ENCODE measurements around the gene CD209.

The CD209 gene

DNA sequence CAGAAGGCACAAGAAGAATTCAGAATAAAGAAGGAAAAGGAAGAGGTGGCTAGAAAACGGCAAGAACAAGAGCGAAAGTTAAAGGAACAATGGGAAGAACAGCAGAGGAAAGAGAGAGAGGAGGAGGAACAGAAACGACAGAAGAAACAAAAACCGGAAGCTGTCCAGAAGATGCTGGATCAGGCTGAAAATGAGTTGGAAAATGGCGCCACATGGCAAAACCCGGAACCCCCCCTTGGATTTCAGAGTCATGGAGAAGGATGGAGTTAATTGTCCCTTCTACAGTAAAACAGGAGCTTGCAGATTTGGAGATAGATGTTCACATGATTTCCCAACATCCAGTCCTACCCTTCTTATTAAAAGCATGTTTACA, 6.7 kb downstream of the CD209 start:
- in situ Hi-C loops (cut with MboI; ENCODE audit: low pct_unique_long_range_greater_than_20kb, low sequenced_read_pairs, unreplicated experiment) = no loop called here
- TF ChIP-seq, protein P1, sequence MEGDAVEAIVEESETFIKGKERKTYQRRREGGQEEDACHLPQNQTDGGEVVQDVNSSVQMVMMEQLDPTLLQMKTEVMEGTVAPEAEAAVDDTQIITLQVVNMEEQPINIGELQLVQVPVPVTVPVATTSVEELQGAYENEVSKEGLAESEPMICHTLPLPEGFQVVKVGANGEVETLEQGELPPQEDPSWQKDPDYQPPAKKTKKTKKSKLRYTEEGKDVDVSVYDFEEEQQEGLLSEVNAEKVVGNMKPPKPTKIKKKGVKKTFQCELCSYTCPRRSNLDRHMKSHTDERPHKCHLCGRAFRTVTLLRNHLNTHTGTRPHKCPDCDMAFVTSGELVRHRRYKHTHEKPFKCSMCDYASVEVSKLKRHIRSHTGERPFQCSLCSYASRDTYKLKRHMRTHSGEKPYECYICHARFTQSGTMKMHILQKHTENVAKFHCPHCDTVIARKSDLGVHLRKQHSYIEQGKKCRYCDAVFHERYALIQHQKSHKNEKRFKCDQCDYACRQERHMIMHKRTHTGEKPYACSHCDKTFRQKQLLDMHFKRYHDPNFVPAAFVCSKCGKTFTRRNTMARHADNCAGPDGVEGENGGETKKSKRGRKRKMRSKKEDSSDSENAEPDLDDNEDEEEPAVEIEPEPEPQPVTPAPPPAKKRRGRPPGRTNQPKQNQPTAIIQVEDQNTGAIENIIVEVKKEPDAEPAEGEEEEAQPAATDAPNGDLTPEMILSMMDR (IDR thresholded peaks at IDR 0.05; ENCODE audit: extremely low read depth, insufficient read depth, missing control alignments) = no peak
- DNase-seq (ENCODE audit: low spot score) = no peak

DNA sequence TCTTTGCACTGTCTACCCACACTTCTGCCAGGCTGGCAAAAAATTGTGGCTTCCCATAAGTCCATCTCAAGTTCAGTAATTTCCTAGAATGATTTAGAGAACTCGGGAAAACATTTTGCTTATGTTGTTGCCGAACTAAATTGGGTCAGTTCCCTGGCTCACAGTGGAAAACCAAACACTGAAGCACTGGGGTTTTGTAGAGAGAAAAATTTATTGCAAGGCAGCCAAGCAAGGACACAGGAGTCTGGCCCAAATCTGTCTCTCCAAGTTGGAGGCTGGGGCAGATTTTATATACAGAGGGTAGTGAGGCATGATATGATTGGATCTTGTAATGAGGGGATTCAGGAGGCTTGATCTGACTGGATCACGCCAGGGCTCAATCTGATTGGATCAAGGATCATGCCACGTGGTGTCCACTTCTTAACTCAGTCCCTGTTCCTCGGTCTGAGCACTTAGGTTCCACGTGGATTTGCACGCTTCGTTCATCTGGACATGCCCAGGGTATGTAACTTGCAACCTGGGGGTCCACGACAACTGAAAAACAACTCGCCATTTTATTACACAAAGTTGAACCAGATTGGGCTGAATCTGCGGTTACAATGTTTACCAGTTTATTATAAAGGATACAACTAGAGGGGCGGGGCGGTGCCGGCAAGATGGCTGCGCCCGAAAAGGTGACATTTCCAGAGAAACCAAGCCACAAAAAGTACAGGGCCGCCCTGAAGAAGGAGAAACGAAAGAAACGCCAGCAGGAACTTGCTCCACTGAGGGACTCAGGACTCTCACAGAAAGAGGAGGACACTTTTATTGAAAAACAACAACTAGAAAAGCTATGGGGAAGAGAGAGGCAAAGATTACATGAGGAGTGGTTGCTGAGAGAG, 7.3 kb downstream of the CD209 start:
- in situ Hi-C loops (cut with MboI; ENCODE audit: low pct_unique_long_range_greater_than_20kb, low sequenced_read_pairs, unreplicated experiment) = no loop called here
- no peak for DNase-seq (ENCODE audit: low spot score)
- TF ChIP-seq, protein P1 (IDR thresholded peaks at IDR 0.05; ENCODE audit: extremely low read depth, insufficient read depth, missing control alignments) = no peak

DNA sequence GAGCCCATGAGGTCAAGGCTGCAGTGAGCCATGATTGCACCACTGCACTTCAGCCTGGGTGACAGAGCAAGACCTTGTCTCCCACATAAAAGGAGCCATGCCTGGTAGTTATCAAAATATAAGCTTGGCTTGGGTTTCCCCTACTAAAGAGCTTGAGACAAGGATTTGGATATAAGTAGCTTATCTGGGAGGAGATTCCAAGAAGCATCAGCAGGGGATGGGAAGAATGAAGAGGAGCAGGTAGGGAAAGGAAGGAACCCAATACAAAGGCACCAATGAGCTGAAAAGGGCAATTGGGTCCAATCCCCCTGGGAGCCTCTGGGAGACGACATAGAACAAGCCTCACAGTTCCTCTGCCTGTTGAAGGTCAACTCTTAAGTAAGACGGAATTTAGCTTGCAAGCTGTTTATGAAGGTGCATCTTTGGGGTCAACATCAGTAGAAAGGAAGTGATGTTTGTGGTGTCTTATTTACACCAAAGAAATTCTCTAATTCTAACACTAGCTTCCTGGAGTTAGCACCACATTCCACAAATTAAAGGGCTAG, 8.1 kb downstream of the CD209 start:
- TF ChIP-seq, protein P1 (IDR thresholded peaks at IDR 0.05; ENCODE audit: extremely low read depth, insufficient read depth, missing control alignments) = peak; percentile 4
- in situ Hi-C loops (cut with MboI; ENCODE audit: low pct_unique_long_range_greater_than_20kb, low sequenced_read_pairs, unreplicated experiment) = no loop called here
- peak; percentile 10 for DNase-seq (ENCODE audit: low spot score)

DNA sequence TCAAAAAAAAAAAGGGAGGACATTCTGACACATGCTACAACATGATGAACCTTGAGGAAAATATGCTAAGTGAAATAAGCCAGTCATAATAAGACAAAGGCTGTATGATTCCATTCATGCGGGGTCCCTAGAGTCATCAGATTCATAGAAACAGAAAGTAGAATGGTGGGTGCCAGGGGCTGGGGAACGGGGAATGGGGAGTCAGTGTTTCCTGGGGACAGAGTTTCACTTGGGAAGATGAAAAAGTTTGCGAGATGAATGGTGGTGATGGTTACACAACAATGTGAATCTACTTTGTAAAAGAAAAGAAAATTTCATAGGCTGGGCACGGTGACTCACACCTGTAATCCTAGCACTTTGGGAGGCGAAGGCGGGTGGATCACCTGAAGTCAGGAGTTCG, 9.3 kb downstream of the CD209 start:
- in situ Hi-C loops (cut with MboI; ENCODE audit: low pct_unique_long_range_greater_than_20kb, low sequenced_read_pairs, unreplicated experiment) = no loop called here
- TF ChIP-seq, protein P1 (IDR thresholded peaks at IDR 0.05; ENCODE audit: extremely low read depth, insufficient read depth, missing control alignments) = no peak
- no peak for DNase-seq (ENCODE audit: low spot score)

DNA sequence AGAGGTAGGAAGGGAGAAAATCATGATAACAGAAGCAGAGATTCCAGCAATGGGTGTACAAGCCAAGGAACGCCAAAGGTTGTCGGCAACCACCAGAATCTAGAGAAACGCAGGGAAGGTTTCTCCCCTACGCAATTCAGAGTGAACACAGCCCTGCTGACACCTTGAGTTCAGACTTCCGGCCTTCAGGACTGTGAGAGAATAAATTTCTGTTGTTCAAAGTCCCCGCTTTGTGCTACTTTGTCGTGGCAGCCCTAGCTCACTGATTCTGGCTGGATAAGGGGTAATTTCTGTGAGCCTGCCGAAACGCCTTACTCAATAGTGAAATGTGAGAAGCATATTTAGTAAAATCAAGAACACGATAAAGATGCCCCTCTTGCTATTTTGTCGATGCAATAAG, 10.1 kb downstream of the CD209 start:
- TF ChIP-seq, protein P1 (IDR thresholded peaks at IDR 0.05; ENCODE audit: extremely low read depth, insufficient read depth, missing control alignments) = no peak
- in situ Hi-C loops (cut with MboI; ENCODE audit: low pct_unique_long_range_greater_than_20kb, low sequenced_read_pairs, unreplicated experiment) = no loop called here
- DNase-seq (ENCODE audit: low spot score) = no peak

DNA sequence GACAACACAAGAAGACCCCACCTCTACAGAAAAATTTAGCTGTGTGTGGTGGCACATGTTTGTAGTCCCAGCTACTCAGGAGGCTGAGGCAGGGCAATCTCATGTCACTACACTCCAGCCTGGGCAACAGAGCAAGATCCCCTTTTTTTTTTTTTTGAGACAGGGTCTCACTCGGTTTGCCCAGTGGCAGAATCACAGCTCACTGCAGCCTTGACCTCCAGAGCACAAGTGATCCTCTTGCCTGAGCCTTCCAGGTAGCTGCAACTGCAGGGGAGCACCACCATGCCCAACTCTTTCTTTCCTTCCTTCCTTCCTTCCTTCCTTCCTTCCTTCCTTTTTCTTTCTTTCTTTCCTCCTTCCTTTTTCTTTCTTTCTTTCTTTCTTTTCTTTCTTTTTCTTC, 11.2 kb downstream of the CD209 start:
- in situ Hi-C loops (cut with MboI; ENCODE audit: low pct_unique_long_range_greater_than_20kb, low sequenced_read_pairs, unreplicated experiment) = no loop called here
- no peak for DNase-seq (ENCODE audit: low spot score)
- TF ChIP-seq, protein P1 (IDR thresholded peaks at IDR 0.05; ENCODE audit: extremely low read depth, insufficient read depth, missing control alignments) = no peak
